GM23338 (cell line): ENCODE data around the gene GLI3. TPM values are rescaled to one million over a fixed set of nuclear protein-coding genes. Genes with fewer than 3 reads are reported as not detected.

ENCODE experiments used
- ATAC-seq: fragments of 200-7000 bp; cut with Tn5 transposase; 3 replicates; pipeline ENCODE4 v1.9.1; 2020
- DNase-seq: peaks from one replicate; pipeline ENCODE4 v3.0.0-alpha.2; 2015; ENCODE audit warnings: low spot score
- H2AFZ ChIP-seq: fragments of 200-600 bp; sonication (generic); 2 replicates; pipeline ENCODE4 v1.8.0; 2016; ENCODE audit warnings: antibody characterized with exemption, mild to moderate bottlenecking, moderate library complexity
- H3F3A ChIP-seq: fragments of 200-600 bp; sonication (generic); replicated peaks from 2 replicates; pipeline ENCODE4 v1.8.0; 2017; ENCODE audit warnings: antibody characterized with exemption, mixed run types, low read depth
- H3K27ac ChIP-seq: fragments of 200-600 bp; sonication (generic); 2 replicates; pipeline ENCODE4 v1.6.1; 2016; ENCODE audit warnings: low read depth
- H3K27me3 ChIP-seq: fragments of 200-600 bp; sonication (generic); 2 replicates; pipeline ENCODE4 v1.8.0; 2016; ENCODE audit warnings: mild to moderate bottlenecking, mixed run types, moderate library complexity; ENCODE audit not compliant: insufficient read depth
- H3K36me3 ChIP-seq: fragments of 200-600 bp; sonication (generic); 2 replicates; pipeline ENCODE4 v1.8.0; 2016; ENCODE audit warnings: mild to moderate bottlenecking; ENCODE audit not compliant: insufficient read depth
- H3K4me1 ChIP-seq: fragments of 200-600 bp; sonication (generic); 2 replicates; pipeline ENCODE4 v1.8.0; 2016; ENCODE audit warnings: mild to moderate bottlenecking, moderate library complexity; ENCODE audit not compliant: insufficient read depth
- H3K4me2 ChIP-seq: fragments of 200-600 bp; sonication (generic); 2 replicates; pipeline ENCODE4 v1.7.1; 2017; ENCODE audit warnings: mixed run types
- H3K4me3 ChIP-seq: fragments of 200-600 bp; sonication (generic); 2 replicates; pipeline ENCODE4 v1.6.1; 2016; ENCODE audit warnings: mixed run types
- H3K79me2 ChIP-seq: fragments of 200-600 bp; sonication (generic); replicated peaks from 2 replicates; pipeline ENCODE4 v1.8.0; 2017; ENCODE audit warnings: mild to moderate bottlenecking; ENCODE audit not compliant: insufficient read depth
- H3K9me2 ChIP-seq: fragments of 200-600 bp; sonication (generic); 2 replicates; pipeline ENCODE4 v1.8.0; 2017; ENCODE audit not compliant: insufficient read depth
- H4K20me1 ChIP-seq: fragments of 200-600 bp; sonication (generic); replicated peaks from 2 replicates; pipeline ENCODE4 v1.8.0; 2017; ENCODE audit warnings: mild to moderate bottlenecking; ENCODE audit not compliant: insufficient read depth
- H3K27ac Mint-ChIP-seq: 2 replicates; pipeline ENCODE4 v1.8.0; 2020; ENCODE audit warnings: inconsistent platforms, mild to moderate bottlenecking, moderate library complexity, mixed read lengths
- H3K27me3 Mint-ChIP-seq: 3 replicates; pipeline ENCODE4 v1.8.0; 2022; ENCODE audit warnings: low read depth, mild to moderate bottlenecking, moderate library complexity, mixed read lengths, inconsistent platforms; ENCODE audit not compliant: insufficient read depth, poor library complexity
- H3K36me3 Mint-ChIP-seq: 3 replicates; pipeline ENCODE4 v1.8.0; 2021; ENCODE audit warnings: low read depth, mild to moderate bottlenecking, inconsistent platforms, moderate library complexity, mixed read lengths
- H3K4me1 Mint-ChIP-seq: 3 replicates; pipeline ENCODE4 v1.8.0; 2020; ENCODE audit warnings: mild to moderate bottlenecking, inconsistent platforms, mixed read lengths
- H3K4me3 Mint-ChIP-seq: 3 replicates; pipeline ENCODE4 v1.8.0; 2021; ENCODE audit warnings: moderate library complexity, mild to moderate bottlenecking, inconsistent platforms, mixed read lengths
- H3K9me3 Mint-ChIP-seq: 3 replicates; pipeline ENCODE4 v1.8.0; 2020; ENCODE audit warnings: moderate library complexity, mild to moderate bottlenecking, inconsistent platforms, mixed read lengths
- CREB1 ChIP-seq: fragments of 250-450 bp; sonication (Bioruptor Pico); IDR thresholded peaks from 2 replicates; pipeline ENCODE4 v1.5.0; 2020; ENCODE audit warnings: low read depth, mild to moderate bottlenecking, moderate library complexity
- EZH2 ChIP-seq: fragments of 200-600 bp; sonication (generic); IDR thresholded peaks from one replicate; pipeline ENCODE4 v1.8.0; 2017; ENCODE audit warnings: antibody characterized with exemption, mild to moderate bottlenecking, low read depth; ENCODE audit not compliant: unreplicated experiment
- EZH2phosphoT487 ChIP-seq: fragments of 200-600 bp; sonication (generic); IDR thresholded peaks from one replicate; pipeline ENCODE4 v1.8.1; 2018; ENCODE audit warnings: antibody characterized with exemption; ENCODE audit not compliant: unreplicated experiment
- JUNB ChIP-seq: IDR thresholded peaks from one replicate; pipeline ENCODE4 v1.6.1; 2016; ENCODE audit warnings: antibody characterized with exemption; ENCODE audit not compliant: unreplicated experiment
- NANOG ChIP-seq: IDR thresholded peaks from 2 replicates; pipeline ENCODE4 v1.6.1; 2016; ENCODE audit warnings: antibody characterized with exemption, borderline replicate concordance
- POLR2AphosphoS5 ChIP-seq: IDR thresholded peaks from 2 replicates; pipeline ENCODE4 v1.6.1; 2016; ENCODE audit warnings: antibody characterized with exemption, low read depth
- STAT1 ChIP-seq: IDR thresholded peaks from one replicate; pipeline ENCODE4 v1.6.1; 2016; ENCODE audit warnings: antibody characterized with exemption; ENCODE audit not compliant: unreplicated experiment
- ZNF114 ChIP-seq: fragments of 250-450 bp; sonication (Bioruptor Pico); IDR thresholded peaks from 2 replicates; pipeline ENCODE4 v1.5.0; 2020; ENCODE audit warnings: mild to moderate bottlenecking, moderate library complexity
- polyA plus RNA-seq: library from polyadenylated mRNA; unstranded; fragments of >200 nt; fragmentation: Nextera tagmentation; extraction: Ambion mirVana; gene quantifications from 2 replicates; pipeline ENCODE4 v1.2.1, GENCODE V29; 2016
- total RNA-seq: library from RNA; depleted of rRNA; stranded (reverse); fragments of >200 nt; shearing (Covaris generic); gene quantifications from 2 replicates; pipeline ENCODE4 v1.2.3, GENCODE V29; 2014
- TF ChIP-seq, protein P1 (sequence below): IDR thresholded peaks from 2 replicates; pipeline ENCODE4 v1.6.1; 2016; ENCODE audit warnings: antibody characterized with exemption
- TF ChIP-seq, protein P2 (sequence below): fragments of 250-450 bp; sonication (Bioruptor Pico); IDR thresholded peaks from 2 replicates; pipeline ENCODE4 v1.5.0; 2020; ENCODE audit warnings: mild to moderate bottlenecking, moderate library complexity
- TF ChIP-seq, protein P3 (sequence below): IDR thresholded peaks from one replicate; pipeline ENCODE4 v1.6.1; 2018; ENCODE audit warnings: antibody characterized with exemption; ENCODE audit not compliant: unreplicated experiment

The GLI3 gene
- total and polyA plus RNA-seq, 2 experiments from 2014 or later: 16.1 to 17.9 TPM

DNA sequence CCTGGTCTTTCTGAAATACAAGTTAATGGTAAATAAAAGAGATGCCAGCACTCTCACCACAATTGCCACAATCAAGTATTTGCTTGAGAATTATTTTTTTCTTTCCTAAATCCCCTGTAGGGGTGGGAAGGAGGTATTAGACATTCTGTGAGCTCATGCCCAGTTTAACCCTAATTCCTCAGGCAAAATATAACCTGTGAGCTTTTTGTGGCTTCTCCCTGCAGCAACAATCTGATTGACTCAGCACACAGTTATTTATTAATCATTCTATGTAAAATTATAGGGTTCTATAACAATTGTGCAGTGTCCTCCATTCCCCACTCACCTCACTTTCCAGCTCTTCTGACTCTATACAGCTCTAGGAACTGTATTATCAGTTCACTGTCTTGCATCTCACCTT is 66.3 kb downstream of the GLI3 start:
- DNase-seq: no peak
- Mint-ChIP-seq H3K9me3 (no peaks in the 10 kb centered on the region), H3K4me3 (no peak overlapping the region), H3K4me1 (peaks cover 12% of the 10 kb centered on the region; the same call in 2 of the 3 replicates), H3K36me3 (no peaks in the 10 kb centered on the region), H3K27ac (no peak overlapping the region), H3K27me3 (no peaks in the 10 kb centered on the region)
- ATAC-seq: no peak
- no peaks in the 10 kb centered on the region for H3K9me2 ChIP-seq
- H3K4me2 ChIP-seq: no peak overlapping the region
- no peak overlapping the region for H3K27ac ChIP-seq
- H3K27me3 ChIP-seq: no peaks in the 10 kb centered on the region
- H2AFZ ChIP-seq: no peak overlapping the region
- peaks cover 9% of the 10 kb centered on the region for H3K79me2 ChIP-seq
- H3K4me3 ChIP-seq: no peak overlapping the region
- TF ChIP-seq, protein P1, sequence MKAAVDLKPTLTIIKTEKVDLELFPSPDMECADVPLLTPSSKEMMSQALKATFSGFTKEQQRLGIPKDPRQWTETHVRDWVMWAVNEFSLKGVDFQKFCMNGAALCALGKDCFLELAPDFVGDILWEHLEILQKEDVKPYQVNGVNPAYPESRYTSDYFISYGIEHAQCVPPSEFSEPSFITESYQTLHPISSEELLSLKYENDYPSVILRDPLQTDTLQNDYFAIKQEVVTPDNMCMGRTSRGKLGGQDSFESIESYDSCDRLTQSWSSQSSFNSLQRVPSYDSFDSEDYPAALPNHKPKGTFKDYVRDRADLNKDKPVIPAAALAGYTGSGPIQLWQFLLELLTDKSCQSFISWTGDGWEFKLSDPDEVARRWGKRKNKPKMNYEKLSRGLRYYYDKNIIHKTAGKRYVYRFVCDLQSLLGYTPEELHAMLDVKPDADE: no peak
- TF ChIP-seq, protein P2, sequence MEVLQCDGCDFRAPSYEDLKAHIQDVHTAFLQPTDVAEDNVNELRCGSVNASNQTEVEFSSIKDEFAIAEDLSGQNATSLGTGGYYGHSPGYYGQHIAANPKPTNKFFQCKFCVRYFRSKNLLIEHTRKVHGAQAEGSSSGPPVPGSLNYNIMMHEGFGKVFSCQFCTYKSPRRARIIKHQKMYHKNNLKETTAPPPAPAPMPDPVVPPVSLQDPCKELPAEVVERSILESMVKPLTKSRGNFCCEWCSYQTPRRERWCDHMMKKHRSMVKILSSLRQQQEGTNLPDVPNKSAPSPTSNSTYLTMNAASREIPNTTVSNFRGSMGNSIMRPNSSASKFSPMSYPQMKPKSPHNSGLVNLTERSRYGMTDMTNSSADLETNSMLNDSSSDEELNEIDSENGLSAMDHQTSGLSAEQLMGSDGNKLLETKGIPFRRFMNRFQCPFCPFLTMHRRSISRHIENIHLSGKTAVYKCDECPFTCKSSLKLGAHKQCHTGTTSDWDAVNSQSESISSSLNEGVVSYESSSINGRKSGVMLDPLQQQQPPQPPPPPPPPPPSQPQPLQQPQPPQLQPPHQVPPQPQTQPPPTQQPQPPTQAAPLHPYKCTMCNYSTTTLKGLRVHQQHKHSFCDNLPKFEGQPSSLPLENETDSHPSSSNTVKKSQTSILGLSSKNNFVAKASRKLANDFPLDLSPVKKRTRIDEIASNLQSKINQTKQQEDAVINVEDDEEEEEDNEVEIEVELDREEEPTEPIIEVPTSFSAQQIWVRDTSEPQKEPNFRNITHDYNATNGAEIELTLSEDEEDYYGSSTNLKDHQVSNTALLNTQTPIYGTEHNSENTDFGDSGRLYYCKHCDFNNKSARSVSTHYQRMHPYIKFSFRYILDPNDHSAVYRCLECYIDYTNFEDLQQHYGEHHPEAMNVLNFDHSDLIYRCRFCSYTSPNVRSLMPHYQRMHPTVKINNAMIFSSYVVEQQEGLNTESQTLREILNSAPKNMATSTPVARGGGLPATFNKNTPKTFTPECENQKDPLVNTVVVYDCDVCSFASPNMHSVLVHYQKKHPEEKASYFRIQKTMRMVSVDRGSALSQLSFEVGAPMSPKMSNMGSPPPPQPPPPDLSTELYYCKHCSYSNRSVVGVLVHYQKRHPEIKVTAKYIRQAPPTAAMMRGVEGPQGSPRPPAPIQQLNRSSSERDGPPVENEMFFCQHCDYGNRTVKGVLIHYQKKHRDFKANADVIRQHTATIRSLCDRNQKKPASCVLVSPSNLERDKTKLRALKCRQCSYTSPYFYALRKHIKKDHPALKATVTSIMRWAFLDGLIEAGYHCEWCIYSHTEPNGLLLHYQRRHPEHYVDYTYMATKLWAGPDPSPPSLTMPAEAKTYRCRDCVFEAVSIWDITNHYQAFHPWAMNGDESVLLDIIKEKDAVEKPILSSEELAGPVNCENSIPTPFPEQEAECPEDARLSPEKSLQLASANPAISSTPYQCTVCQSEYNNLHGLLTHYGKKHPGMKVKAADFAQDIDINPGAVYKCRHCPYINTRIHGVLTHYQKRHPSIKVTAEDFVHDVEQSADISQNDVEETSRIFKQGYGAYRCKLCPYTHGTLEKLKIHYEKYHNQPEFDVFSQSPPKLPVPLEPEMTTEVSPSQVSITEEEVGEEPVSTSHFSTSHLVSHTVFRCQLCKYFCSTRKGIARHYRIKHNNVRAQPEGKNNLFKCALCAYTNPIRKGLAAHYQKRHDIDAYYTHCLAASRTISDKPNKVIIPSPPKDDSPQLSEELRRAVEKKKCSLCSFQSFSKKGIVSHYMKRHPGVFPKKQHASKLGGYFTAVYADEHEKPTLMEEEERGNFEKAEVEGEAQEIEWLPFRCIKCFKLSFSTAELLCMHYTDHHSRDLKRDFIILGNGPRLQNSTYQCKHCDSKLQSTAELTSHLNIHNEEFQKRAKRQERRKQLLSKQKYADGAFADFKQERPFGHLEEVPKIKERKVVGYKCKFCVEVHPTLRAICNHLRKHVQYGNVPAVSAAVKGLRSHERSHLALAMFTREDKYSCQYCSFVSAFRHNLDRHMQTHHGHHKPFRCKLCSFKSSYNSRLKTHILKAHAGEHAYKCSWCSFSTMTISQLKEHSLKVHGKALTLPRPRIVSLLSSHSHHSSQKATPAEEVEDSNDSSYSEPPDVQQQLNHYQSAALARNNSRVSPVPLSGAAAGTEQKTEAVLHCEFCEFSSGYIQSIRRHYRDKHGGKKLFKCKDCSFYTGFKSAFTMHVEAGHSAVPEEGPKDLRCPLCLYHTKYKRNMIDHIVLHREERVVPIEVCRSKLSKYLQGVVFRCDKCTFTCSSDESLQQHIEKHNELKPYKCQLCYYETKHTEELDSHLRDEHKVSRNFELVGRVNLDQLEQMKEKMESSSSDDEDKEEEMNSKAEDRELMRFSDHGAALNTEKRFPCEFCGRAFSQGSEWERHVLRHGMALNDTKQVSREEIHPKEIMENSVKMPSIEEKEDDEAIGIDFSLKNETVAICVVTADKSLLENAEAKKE: no peak
- TF ChIP-seq NANOG (no peak), CREB1 (CRISPR knock-in tag) (no peak), JUNB (no peak), EZH2 (no peak), EZH2phosphoT487 (no peak), STAT1 (no peak), POLR2AphosphoS5 (no peak), ZNF114 (CRISPR knock-in tag) (no peak)
- TF ChIP-seq, protein P3, sequence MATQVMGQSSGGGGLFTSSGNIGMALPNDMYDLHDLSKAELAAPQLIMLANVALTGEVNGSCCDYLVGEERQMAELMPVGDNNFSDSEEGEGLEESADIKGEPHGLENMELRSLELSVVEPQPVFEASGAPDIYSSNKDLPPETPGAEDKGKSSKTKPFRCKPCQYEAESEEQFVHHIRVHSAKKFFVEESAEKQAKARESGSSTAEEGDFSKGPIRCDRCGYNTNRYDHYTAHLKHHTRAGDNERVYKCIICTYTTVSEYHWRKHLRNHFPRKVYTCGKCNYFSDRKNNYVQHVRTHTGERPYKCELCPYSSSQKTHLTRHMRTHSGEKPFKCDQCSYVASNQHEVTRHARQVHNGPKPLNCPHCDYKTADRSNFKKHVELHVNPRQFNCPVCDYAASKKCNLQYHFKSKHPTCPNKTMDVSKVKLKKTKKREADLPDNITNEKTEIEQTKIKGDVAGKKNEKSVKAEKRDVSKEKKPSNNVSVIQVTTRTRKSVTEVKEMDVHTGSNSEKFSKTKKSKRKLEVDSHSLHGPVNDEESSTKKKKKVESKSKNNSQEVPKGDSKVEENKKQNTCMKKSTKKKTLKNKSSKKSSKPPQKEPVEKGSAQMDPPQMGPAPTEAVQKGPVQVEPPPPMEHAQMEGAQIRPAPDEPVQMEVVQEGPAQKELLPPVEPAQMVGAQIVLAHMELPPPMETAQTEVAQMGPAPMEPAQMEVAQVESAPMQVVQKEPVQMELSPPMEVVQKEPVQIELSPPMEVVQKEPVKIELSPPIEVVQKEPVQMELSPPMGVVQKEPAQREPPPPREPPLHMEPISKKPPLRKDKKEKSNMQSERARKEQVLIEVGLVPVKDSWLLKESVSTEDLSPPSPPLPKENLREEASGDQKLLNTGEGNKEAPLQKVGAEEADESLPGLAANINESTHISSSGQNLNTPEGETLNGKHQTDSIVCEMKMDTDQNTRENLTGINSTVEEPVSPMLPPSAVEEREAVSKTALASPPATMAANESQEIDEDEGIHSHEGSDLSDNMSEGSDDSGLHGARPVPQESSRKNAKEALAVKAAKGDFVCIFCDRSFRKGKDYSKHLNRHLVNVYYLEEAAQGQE: no peak
- no peaks in the 10 kb centered on the region for H3F3A ChIP-seq
- no peaks in the 10 kb centered on the region for H3K4me1 ChIP-seq
- H4K20me1 ChIP-seq: peaks cover 9% of the 10 kb centered on the region
- H3K36me3 ChIP-seq: no peaks in the 10 kb centered on the region
